Measurements from ENCODE around the gene CYP26C1. TPM values are rescaled to one million over a fixed set of nuclear protein-coding genes. Genes with fewer than 3 reads are reported as not detected.
A peak's percentile ranks its signal among the peaks of the same experiment; 100 is the strongest.

CYP26C1 gene
- total and polyA plus RNA-seq, 8 donors = 7.0 TPM; not detected in 7

- Histone ChIP-seq H3K4me3 (no peak overlapping the region), H3K4me1 (peaks cover 47 to 66% (median 56%) of the 10 kb centered on the region in 4 donors), H3K27ac (no peak overlapping the region), H3K27me3 (peaks cover 36 to 100% (median 92%) of the 10 kb centered on the region in 3 donors), H3K36me3 (no peaks in the 10 kb centered on the region), H3K9me3 (no peaks in the 10 kb centered on the region)
- DNase-seq = no peak
- TF ChIP-seq CTCF (IDR thresholded peaks at IDR 0.05) (no peak), POLR2A (IDR thresholded peaks at IDR 0.05) (no peak), POLR2AphosphoS5 (IDR thresholded peaks at IDR 0.05) (no peak), EP300 (IDR thresholded peaks at IDR 0.05) (no peak)
- WGBS, 5 donors = 68 to 86% (median 72%) methylated on average over 5 of the region's 5 CpGs
- intact Hi-C loops (cut with DNase I; ENCODE audit: low total_unique reads) = loop anchor here (10.0 kb wide), 1 partner anchor 224 kb away; no protein-coding TSS in a partner anchor
Observed at GRCh38 chr10:93070378-93071176, 10.0 kb downstream of the CYP26C1 start.

GRCh38 chr10:93071177-93071472, 10.5 kb downstream of the CYP26C1 start:
- Histone ChIP-seq H3K27me3 (peaks cover 35 to 100% (median 92%) of the 10 kb centered on the region in 3 donors), H3K27ac (no peak overlapping the region), H3K36me3 (no peaks in the 10 kb centered on the region), H3K4me3 (no peak overlapping the region), H3K4me1 (peaks cover 42 to 61% (median 53%) of the 10 kb centered on the region in 4 donors), H3K9me3 (no peaks in the 10 kb centered on the region)
- intact Hi-C loops (cut with DNase I; ENCODE audit: low total_unique reads) = loop anchor here (10.0 kb wide), 1 partner anchor 224 kb away; no protein-coding TSS in a partner anchor
- WGBS, 5 donors = 51 to 70% (median 63%) methylated on average over 7 of the region's 7 CpGs
- no peak for TF ChIP-seq CTCF (IDR thresholded peaks at IDR 0.05)
- no peak for TF ChIP-seq EP300 (IDR thresholded peaks at IDR 0.05)
- TF ChIP-seq POLR2A (IDR thresholded peaks at IDR 0.05) = no peak
- TF ChIP-seq POLR2AphosphoS5 (IDR thresholded peaks at IDR 0.05) = no peak
- no peak for DNase-seq

GRCh38 chr10:93071674-93072224, 11.2 kb downstream of the CYP26C1 start:
- 1 to 2% (median 1%) methylated on average over 28 to 37 of the region's 37 CpGs for WGBS, 5 donors
- DNase-seq = peak in 1 of 2 donors; percentile 55
- peaks cover 34 to 100% (median 86%) of the 10 kb centered on the region in 3 donors for H3K27me3 ChIP-seq

More at GRCh38 chr10:93071674-93072224, 11.2 kb downstream of the CYP26C1 start:
- H3K36me3 ChIP-seq = no peaks in the 10 kb centered on the region
- peak overlapping the region; percentile 38 to 60 (median 45) for H3K4me3 ChIP-seq
- H3K4me1 ChIP-seq = peaks cover 42 to 57% (median 52%) of the 10 kb centered on the region in 4 donors
- TF ChIP-seq POLR2A (IDR thresholded peaks at IDR 0.05) = no peak
- no peak for TF ChIP-seq POLR2AphosphoS5 (IDR thresholded peaks at IDR 0.05)
- no peak for TF ChIP-seq EP300 (IDR thresholded peaks at IDR 0.05)
- no peak for TF ChIP-seq CTCF (IDR thresholded peaks at IDR 0.05)
- no peaks in the 10 kb centered on the region for H3K9me3 ChIP-seq
- H3K27ac ChIP-seq = no peak overlapping the region
- intact Hi-C loops (cut with DNase I; ENCODE audit: low total_unique reads) = loop anchor here (10.0 kb wide), 1 partner anchor 223 kb away; no protein-coding TSS in a partner anchor
